ENCODE measurements around the gene APRT.
"Not testable (repeated sequence)": the region's sequence is repeated elsewhere in the genome, so short reads cannot be mapped to it uniquely, and the experiment has no call there.

The APRT gene

GRCh38 chr16:88788749-88789148, 23.0 kb downstream of the APRT start:
- DNase-seq (ENCODE audit: low read depth in 2 of 2): not testable (repeated sequence)

- no peak for DNase-seq (ENCODE audit: low read depth in 2 of 2)
Measured at GRCh38 chr16:88787579-88788314, 24.0 kb downstream of the APRT start.

DNA sequence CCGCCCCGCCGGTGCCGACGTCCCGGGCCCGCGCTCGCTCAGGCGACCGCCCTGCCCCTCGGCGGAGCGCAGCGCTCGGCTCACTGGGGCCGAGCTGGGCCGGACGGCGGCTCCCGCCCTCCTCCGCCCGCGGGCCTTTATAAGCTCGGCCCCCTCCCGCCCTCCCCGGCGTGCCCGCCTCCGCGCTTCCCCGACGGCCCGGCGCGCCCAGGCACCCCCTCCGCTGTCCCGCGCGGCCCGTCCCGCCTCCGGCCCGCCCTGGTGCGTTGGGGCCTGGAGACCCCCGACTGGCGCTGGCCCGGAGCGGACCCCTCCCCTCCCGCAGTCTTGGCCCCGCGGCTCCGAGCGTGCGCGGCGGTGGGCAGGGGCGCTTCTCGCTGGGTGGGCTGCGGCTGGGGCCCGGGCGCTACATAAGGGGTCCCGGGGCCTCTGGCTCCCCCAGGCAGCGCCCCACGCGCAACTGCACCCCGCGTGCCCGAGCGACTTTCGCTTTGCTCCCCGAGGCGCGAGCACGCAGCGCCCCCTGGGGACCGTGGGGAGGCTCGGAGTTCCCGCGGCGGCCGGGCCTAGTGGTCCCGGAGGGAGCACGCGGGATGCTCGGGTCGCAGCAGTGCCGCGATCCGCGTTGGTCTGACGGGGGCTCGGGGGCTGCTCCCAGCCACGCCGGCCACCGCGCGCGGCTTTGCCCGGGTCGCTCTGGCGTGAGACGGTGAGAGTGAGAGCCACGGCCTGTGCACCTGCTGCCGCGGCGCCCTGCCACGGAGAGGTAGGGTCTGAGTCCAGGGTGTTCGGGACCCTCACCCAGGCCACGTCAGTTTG, 26.4 kb downstream of the APRT start, which contains the start of gene PIEZO1:
PIEZO1 (minus strand) TSS at position 115 of the 819 bp plus-strand sequence. CDS start 256 bp downstream, outside the sequence.
- DNase-seq (ENCODE audit: low read depth in 2 of 2): peak; percentile 64 to 75

- no peak for DNase-seq (ENCODE audit: low read depth in 2 of 2)
Measured at GRCh38 chr16:88784856-88785105, 26.9 kb downstream of the APRT start.

DNA sequence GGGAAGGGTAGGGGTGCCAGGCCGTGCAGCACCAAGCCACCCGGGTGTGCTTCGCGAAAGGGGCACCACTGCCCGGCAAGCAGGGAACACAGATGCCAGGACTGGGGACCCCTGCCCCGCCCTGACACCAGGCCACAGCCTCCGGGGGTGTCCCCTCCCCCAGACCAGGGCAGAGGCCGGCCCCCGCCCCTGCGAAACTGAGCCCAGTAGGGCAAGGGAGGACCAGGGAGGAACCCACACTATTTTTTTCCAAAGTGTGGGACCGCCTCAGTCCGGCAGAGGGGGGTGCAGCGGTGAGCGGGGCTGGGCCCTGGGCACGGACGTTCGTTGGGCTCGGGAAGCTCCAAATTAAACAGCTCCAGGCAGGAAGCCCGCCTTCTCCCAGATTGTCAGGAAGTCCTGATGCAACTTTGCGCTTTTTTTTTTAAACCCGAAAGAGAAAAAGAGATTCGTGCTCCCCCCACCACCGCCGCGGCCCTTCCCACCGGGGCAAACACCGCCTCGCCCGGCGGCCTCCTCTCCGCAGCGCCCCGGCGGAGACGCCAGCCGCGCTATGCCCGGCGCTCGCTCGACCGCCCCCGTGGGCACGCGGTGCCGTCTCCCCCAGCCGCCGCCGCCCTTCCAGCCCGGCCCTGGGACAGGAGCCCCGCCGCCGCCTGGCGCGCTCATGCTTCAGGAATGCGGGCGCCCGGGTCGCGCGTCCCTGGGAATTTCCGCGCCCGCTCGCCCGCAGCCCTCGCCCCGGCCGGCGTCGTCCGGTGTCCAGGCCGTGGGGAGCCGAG, 27.5 kb downstream of the APRT start:
- no peak for DNase-seq (ENCODE audit: low read depth in 2 of 2)

GRCh38 chr16:88783391-88784073, 28.2 kb downstream of the APRT start:
- DNase-seq (ENCODE audit: low read depth in 2 of 2): no peak

DNA sequence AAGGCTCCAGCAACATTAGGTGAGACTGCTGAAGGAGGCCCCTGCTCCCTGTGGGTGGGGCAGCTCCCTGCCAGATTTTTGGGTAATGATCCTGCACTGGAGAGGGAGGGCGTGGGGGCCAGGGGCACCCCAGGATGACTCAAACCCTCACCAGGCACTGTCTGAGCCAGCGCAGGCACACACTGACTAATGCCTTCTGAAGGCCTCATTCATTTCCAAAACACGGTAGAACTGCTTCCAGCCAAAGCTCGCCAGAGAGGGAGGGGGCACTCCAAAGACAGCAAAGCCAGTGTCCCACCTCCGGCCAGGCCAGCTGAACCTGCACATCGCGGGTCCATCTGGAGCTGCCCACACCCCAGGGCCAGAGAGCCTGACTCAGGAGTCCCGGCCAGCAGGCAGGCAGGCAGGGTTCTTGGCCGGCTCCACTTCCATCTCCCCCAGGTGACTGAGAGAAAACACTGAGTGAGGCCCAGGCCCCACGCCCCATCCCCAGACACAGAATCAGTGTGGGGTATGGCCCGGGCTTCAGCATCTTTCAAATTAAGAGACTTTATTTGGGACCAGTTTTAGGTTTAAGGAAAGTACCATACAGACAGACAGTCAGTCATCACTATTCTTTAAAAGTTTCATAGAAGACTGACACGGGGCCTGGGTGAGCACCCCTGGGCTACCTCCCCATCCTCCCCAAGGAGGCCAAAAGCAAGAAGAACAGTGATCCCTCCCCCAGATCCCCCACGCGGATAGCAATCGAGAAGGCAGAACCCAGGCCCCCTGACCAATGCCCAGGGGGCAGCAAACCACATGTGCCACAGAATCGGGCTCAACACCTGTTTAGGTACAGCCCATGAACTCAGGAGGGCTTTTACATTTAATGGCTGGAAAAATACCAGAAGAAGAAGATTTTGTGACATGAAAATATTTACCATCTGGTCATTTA, 29.0 kb downstream of the APRT start:
- peak in 1 of 2 donors; percentile 39 for DNase-seq (ENCODE audit: low read depth in 2 of 2)

GRCh38 chr16:88781140-88782077, 30.3 kb downstream of the APRT start:
- peak in 1 of 2 donors; percentile 46 for DNase-seq (ENCODE audit: low read depth in 2 of 2)

DNA sequence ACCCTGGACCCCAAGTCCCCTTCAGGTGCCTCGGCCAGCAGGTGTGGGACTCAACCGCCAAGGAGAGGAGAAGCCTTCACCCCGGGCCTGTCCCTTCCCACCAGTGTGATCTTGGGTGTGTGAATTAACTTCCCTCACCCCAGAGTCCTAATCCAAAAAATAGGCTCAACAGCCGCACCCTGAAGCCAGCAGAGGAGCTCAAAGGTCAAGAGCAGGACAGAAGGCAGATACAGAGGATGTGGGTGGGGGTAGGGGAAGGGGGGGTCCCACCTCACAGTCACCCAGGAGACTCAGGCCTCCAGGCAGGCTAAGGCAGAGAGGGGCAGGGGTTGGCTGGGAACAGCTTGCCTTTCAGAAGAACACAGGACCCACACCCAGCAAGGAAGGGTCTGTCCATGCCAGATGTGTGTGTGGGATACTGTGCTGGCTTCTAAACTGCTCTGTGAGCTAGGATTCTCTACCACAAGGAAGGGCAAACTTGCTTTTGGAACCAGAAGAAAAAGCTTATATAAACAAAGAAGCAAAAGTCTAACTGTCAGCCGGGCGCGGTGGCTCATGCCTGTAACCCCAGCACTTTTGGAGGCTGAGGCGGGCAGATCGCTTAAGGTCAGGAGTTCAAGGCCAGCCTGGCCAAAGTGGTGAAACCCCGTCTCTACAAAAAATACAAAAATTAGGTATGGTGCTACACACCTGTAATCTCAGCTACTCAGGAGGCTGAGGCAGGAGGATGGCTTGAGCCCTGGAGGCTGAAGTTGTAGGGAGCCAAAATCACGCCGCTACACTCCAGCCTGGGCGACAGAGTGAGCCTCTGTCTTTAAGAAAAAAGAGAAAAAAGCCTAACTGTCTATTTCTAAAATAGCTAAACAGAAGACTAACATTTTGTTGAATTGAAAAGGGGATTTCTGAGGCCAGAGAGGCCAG, 31.3 kb downstream of the APRT start:
- no peak for DNase-seq (ENCODE audit: low read depth in 2 of 2)

GRCh38 chr16:88779406-88780141, 32.2 kb downstream of the APRT start:
- no peak for DNase-seq (ENCODE audit: low read depth in 2 of 2)

DNA sequence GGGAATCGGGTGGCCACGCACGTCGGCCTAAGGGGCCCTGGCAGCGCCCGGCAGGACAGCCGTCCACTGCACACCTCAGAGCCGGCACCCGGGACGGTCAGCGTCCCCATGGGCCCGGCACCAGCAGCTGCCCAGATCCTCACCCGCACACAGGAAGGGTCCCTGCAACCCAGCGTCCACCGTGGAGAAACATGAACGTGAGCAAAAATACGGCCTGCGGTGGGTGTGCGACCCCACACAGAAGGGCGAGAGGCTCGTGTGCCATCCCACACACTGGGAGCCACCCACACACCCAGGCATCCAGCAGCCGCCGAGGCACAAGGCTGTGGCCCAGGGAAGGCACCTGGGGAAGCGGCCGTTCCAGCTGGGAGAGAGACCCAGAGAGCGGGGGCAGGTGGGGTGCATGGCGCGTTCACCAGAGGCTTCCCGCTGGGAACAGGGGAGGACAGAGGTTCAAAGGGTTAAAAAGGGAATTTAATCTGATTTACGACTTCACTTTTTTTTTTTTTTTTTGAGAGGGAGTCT, 33.1 kb downstream of the APRT start:
- DNase-seq (ENCODE audit: low read depth in 2 of 2): no peak

DNA sequence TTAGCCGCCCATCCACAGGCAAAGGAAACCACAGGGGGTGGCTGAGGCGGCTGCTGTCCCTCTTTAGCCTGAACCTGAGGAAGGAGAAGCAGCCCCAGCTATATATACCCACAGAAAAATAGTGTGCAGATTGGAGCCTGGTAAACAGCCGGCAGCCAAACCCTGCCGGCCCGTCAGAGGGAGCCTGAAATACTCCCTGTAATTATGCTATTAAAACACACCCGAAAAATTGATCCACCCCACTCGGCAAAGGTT, 33.5 kb downstream of the APRT start:
- no peak for DNase-seq (ENCODE audit: low read depth in 2 of 2)

DNA sequence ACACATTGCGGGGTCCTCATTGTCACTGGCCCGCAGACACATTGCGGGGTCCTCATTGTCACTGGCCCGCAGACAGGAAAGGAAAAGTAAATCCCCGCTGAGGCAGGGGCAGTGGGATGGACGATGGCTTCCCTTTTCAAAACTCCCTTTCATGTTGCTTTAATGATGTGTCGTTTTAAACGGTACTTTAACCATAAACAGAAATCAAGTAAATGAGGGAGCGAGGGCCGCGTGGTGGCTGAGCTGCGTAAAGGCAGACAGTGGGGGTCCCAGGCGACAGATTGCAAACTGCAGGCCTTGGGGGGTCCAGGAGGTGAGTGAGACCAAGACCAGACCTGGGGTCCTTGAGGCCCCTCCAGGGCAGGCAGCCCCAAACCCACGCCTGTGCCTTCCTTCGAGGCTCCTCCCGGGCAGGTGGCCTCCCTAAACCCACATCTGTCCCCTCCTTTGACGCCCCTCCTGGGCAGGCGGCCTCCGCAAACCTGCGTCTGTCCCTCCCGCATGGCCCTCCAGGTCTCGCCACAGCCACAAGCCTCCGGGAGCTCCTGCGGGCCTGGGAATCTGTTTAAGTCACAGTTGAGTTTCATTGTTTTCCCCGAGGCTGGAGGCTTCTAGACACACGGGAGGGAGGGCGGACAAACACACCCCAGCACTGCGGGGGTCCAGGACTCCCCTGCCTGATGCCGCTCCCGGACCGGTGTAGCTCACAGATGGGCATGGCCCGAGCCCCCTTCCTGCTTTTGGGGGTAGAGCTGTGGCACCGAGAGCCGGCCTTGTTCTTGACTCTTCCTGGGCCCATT, 34.1 kb downstream of the APRT start:
- no peak for DNase-seq (ENCODE audit: low read depth in 2 of 2)

- DNase-seq (ENCODE audit: low read depth in 2 of 2): no peak
Measured at GRCh38 chr16:88775825-88776224, 35.9 kb downstream of the APRT start.

DNA sequence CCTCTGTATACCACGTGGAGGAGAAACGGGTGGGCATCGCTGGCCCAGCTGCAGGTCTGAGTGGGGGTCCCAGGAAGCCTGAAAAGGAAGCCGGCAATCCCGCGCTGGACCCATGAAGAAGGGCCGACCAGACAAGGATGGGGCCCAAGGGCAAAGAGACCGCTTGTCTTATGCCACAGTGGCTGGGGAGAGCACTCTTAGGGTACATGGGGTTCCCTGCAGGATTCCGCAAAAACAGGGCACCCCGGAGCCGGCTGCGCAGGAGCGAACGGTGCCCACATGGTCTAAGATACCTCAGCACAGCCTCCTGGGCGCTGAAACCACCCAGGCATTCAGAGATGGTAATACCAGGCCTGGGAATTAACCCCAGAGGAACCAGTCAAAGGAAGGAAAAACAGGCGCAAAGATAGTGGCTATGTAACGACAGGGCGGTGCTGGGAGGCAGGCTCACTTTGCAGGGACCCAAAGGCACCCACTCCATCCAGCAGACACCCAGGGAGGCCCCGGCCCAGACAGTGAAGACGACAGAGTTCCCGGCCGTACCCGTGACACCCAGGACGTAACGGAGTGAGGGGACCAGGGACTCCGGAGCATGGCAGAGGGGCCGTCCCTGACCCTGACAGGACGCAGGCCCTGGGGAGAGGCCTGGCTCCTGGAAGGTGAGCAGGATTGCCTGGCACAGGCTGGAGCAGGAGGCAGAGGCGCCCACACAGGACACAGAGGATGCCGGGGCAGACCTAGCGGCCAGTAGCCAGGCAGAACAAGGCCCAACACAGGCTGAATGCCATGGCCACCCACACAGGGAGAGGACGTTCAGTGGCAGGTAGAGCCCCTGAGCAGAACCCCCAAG, 37.0 kb downstream of the APRT start:
- DNase-seq (ENCODE audit: low read depth in 2 of 2): no peak

DNA sequence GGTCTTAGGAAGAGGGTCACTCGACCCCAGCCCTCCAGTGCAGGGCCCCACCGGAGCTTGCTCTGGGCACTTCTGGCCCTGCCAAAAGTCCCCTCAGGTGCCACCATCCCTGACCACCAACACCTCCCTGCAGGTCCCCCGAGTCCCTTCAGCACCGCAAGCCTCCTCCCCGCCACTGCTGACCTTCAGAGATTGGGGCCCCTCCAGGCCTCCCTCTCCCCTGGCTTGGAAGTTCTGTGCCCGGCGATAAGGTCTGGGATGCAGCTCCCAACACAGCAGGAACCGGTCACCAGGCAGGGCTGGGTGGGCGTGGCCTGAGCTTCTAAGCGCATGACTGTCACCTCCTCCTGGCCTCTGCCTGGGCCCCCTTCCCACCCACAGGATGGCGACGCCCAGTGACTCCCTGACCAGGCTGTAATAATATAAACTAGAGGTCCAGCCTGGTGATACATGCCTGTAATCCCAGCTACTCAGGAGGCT, 37.9 kb downstream of the APRT start:
- no peak for DNase-seq (ENCODE audit: low read depth in 2 of 2)

All from stimulated activated CD8-positive, alpha-beta memory T cell treated with anti-CD3 and anti-CD28 coated beads, Interleukin-2, amount 100 ng/mL, for 1 hour (primary cell).